GM23248 (cell line): ENCODE measurements around the gene MRTFA.

Experiments
- EZH2 ChIP-seq: fragments of 200-600 bp; sonication (generic); IDR thresholded peaks from 2 replicates; pipeline ENCODE4 v1.6.1; 2018; ENCODE audit warnings: antibody characterized with exemption, mild to moderate bottlenecking; ENCODE audit not compliant: insufficient read depth, poor library complexity, severe bottlenecking
- EZH2phosphoT487 ChIP-seq: fragments of 200-600 bp; sonication (generic); IDR thresholded peaks from 2 replicates; pipeline ENCODE4 v1.6.1; 2018; ENCODE audit warnings: antibody characterized with exemption, moderate library complexity, mild to moderate bottlenecking, low read depth; ENCODE audit not compliant: insufficient read depth

DNA sequence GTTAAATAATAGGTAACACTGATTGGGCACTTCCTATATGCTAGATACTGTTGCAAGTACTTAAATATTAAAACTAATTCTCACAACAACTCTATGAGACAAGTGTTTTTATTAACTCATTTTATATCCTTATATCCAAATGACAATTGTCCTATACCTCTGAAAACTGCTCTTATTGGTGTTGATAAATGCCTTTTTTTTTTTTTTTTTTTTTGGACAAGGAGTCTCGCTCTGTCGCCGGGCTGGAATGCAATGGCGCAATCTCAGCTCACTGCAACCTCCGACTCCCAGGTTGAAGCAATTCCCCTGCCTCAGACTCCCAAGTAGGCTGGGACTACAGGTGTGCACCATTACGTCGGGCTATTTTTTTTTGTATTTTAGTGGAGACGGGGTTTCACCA lies 41.6 kb downstream of the MRTFA start:
- no peak for TF ChIP-seq EZH2
- no peak for TF ChIP-seq EZH2phosphoT487
